ENCODE data around the gene UCK2.

Gene UCK2

GRCh38 chr1:165833358-165833757 lies 5.9 kb downstream of the UCK2 start:
- no peak for DNase-seq (ENCODE audit: low read depth in 4 of 4, low spot score in 1 of 4)

GRCh38 chr1:165834229-165834628 lies 6.8 kb downstream of the UCK2 start:
- DNase-seq (ENCODE audit: low read depth in 4 of 4, low spot score in 1 of 4), result no peak

DNA sequence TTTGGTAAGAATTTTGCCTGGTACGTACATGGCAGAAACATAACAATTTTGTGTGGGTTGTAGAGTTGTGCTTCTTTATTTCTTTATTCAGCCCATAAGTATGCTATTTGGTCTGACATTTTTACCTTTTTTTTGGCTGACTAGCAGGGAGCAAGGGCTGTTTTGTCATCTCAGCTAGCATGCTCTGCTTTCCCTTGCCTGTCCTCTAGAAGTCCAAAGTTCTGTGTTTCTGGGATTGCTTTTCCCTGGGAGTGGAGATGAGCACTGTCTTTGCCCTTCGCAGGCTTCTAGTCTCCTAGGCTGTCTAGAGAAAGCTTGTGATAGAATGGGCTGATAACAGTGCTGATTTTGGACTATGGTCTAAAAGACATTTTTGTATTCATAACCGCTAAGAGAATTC lies 7.5 kb downstream of the UCK2 start:
- DNase-seq (ENCODE audit: low read depth in 4 of 4, low spot score in 1 of 4), result no peak

- DNase-seq (ENCODE audit: low read depth in 4 of 4, low spot score in 1 of 4), result no peak
These were observed 9.5 kb downstream of the UCK2 start for GRCh38 chr1:165836664-165837482.

GRCh38 chr1:165837838-165838364 lies 10.5 kb downstream of the UCK2 start:
- DNase-seq (ENCODE audit: low read depth in 4 of 4, low spot score in 1 of 4), result no peak

- no peak for DNase-seq (ENCODE audit: low read depth in 4 of 4, low spot score in 1 of 4)
These were observed 13.0 kb downstream of the UCK2 start for GRCh38 chr1:165840423-165840822.

DNA sequence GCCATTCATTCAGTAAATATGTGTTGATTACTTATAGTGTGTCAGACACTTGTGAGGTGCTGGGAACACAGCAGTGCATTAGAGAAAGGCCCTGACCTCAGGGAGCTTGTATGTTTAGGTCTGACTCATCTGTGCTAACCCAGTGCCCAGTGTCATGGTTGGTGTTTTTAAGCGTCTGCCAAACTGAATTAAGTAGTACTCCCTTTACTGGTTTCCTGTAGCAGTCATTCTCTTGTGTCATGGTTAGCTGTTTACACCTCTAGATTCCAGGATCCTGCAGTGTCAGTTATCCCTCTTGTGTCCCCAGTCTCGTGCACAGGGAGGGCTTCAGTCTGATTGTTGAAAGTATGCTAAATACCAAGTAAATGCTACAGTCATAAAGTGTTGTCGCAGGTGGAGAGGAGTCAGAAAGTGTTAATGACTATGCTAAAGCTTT lies 14.2 kb downstream of the UCK2 start:
- no peak for DNase-seq (ENCODE audit: low read depth in 4 of 4, low spot score in 1 of 4)

- no peak for DNase-seq (ENCODE audit: low read depth in 4 of 4, low spot score in 1 of 4)
These were observed 14.7 kb downstream of the UCK2 start for GRCh38 chr1:165842023-165842670.

DNA sequence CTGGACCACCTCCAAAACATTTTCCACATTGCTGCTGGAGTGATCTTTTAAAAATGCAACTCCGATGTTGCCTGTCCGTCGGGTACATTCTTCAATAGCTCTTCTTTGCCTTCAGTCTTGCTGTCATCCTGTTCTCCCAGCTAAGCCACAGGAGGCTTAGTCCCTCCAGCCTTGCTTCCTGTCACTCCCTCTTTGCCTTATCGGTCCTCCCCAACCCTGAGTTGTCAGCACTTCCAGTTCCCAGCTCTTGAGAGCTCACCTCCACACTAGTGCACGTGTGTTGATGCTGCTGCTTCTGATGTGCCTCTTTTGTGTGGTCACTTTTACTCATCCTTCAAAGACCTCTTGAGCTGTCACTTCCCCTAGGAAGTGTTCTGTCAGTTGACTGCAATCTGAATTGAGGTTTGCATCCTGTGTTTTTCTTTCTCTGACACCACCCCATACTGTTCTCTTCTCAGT lies 15.3 kb downstream of the UCK2 start:
- no peak for DNase-seq (ENCODE audit: low read depth in 4 of 4, low spot score in 1 of 4)

DNA sequence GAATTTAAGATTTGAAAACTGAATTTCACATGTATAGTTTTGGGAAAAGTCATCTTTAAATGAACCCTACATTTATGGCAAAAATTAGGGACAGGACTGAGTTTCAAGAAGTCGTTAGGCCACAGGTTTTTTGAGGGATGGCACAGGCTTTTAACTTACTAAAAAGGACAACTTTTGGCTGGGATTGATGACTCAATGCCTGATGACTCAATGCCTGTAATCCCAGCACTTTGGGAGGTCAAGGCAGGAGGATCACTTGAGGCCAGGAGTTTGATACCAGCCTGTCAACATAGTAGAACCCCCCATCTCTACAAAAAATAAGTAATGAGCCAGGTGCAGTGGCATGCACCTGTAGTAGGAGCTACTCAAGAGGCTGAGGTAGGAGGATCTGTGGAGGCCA lies 15.9 kb downstream of the UCK2 start:
- DNase-seq (ENCODE audit: low read depth in 4 of 4, low spot score in 1 of 4), result no peak

DNA sequence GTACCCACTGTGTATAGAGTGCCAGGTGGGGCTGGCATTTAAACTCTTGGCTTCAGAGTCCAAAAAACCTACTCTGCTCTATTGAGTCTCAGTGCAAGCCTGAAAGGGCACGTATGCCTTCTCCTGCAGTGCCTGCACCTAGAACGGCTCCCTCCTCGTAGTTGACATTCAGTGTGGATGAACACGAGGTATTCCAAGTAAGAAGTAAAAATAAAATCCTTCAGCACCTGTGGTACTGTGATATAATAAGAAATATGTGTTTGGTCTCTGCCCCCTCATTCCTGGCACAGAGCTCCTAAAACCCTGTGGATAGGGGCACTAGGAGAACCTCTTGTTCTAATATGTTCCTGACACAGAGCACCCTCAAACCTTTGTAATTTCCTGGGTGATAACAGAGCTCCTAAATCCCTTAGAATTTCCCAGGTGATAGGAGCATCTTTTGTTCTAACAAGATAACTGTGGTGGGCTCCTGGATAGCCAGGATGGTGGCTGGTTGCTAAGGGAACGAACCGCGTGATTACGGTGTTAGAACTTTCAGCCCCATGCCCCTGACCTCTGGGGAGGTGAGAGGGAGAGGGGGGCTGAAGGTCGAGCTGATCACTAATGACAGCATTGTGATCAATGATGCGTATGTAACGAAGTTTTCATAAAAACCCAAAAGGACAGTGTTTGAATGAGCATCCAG lies 16.8 kb downstream of the UCK2 start:
- DNase-seq (ENCODE audit: low read depth in 4 of 4, low spot score in 1 of 4), result no peak

DNA sequence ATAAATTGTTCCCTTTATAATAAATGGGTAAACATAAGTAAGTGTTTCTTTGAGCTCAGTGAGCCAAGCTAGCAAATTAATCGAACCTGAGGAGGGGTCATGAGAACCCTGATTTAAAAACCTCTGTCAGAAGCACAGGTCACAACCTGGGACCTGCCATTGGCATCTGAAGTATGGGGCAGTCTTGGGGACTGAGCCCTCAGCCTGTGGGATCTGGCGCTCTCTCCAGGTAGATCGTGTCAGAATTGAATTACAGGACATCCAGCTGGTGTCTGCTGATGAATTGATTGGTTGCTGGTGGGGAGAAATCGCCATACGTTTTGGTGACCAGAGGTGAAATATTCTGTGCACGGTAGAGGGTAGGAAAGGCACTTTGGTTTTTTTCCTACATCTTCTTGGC lies 17.5 kb downstream of the UCK2 start:
- DNase-seq (ENCODE audit: low read depth in 4 of 4, low spot score in 1 of 4), result no peak

DNA sequence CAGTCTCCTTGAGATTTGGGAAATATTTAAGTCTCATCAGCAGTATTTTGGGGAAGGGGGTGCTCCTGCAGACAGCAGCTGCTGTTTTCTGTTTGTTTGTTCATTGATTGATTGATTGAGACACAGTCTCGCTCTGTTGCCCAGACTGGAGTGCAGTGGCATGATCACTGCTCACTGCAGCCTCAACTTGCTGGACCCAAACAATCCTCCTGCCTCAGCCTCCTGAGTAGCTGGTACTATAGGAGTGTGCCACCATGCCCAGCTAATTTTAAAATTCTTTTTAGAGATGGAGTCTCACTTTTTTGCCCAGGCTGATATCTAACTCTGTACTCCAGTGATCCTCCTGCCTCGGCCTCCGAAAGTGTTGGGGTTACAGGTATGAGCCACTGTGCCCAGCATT lies 18.2 kb downstream of the UCK2 start:
- no peak for DNase-seq (ENCODE audit: low read depth in 4 of 4, low spot score in 1 of 4)

- no peak for DNase-seq (ENCODE audit: low read depth in 4 of 4, low spot score in 1 of 4)
These were observed 18.8 kb downstream of the UCK2 start for GRCh38 chr1:165845992-165846748.

DNA sequence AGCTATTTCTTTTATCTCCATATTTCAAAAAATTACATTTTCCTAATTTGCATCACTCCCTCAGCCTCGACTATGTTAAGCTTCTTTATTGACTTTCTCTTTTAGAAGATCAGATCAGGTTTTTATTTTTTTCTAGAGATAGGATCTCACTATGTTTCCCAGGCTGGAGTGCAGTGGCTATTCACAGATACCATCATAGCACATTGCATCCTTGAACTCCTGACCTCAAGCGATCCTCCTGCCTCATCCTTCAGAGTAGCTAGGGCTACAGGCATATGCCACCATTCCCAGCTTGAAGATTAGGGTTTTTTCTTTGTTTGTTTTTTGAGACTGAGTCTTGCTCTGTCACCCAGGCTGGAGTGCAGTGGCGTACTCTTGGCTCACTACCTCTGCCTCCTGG lies 20.1 kb downstream of the UCK2 start:
- no peak for DNase-seq (ENCODE audit: low read depth in 4 of 4, low spot score in 1 of 4)

GRCh38 chr1:165849353-165850133 lies 22.1 kb downstream of the UCK2 start:
- no peak for DNase-seq (ENCODE audit: low read depth in 4 of 4, low spot score in 1 of 4)

DNA sequence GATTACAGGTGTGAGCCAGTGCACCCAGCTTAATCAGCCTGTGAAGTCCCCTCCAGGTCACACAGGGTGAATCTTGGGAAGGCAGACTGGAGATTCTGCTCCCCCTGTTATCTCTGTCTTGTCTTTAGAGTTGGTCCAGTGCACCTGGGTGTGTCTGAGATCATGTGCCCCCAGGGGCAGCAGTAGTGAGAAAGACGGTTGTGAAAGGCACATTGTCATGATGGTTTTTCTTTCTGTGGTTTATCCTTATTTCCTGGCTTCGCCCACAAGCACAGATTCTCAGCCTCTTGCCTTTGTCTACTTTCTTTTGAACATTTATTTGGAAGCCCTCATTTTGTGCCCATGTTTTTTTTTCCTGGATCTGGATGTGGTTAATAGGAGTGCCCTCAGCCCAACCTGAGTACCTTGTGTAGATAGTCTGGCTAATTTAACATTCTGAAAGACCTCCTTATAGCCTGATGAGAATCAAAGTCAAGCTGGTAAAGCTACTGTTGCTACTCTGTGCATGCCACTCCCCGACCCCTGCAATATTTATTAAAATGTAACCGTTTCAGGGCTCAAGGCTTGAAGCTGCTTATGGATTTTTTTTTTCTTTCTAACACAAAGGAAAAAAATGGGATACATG lies 23.7 kb downstream of the UCK2 start:
- no peak for DNase-seq (ENCODE audit: low read depth in 4 of 4, low spot score in 1 of 4)

GRCh38 chr1:165852871-165853270 lies 25.5 kb downstream of the UCK2 start:
- DNase-seq (ENCODE audit: low read depth in 4 of 4, low spot score in 1 of 4), result no peak

DNA sequence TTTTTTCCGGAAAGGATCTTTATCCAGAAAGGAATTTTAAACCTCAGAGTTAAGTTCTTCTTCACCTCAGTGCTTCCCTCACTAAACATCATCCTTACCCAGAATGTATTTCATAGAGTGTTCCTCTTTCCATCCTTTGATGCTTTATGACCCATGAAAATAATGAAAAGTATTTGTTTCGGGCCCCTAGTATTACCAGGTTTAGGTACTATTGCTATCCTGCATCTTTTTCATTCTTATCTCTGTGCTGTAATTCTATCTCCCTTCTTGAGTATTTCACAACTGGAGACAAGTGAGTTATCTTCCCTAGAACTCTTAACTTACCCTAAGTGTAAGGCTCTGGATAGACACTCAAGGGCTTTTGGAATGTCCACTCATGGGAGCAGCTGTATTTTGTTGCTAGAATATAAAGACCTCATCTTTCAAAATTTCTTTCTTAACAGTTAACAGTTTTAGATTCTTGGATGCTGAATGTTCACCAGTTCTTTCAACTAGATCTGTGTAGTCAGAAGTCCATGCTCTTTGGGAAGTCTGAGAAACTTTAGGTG lies 26.2 kb downstream of the UCK2 start:
- DNase-seq (ENCODE audit: low read depth in 4 of 4, low spot score in 1 of 4), result no peak

All from stimulated activated CD4-positive, alpha-beta T cell treated with anti-CD3 and anti-CD28 coated beads, Interleukin-1b, Interleukin-23, amount 100 ng/mL, for 24 hours (primary cell).